HCT116 (cell line): ENCODE results near the gene LRFN4. TPM values are rescaled to one million over a fixed set of nuclear protein-coding genes. Genes with fewer than 3 reads are reported as not detected.

Experiments
- ATAC-seq: fragments of 200-7000 bp; cut with Tn5 transposase; 2 replicates; pipeline ENCODE4 v1.9.1; 2020; ENCODE audit warnings: mild to moderate bottlenecking, moderate library complexity
- BruUV-seq: library from RNA; stranded (reverse); fragments of 400-500 nt; replicated peaks from 2 replicates; lab custom pipeline; 2021; lab: Mats Ljungman, UMichigan
- CTCF ChIA-PET: fragments of 300-600 bp; sonication (Branson Sonifier 250); formaldehyde crosslinking; loops from one replicate; lab custom pipeline; 2021; ENCODE audit warnings: antibody characterized with exemption; lab: Charles Lee
- POLR2A ChIA-PET: fragments of 300-600, 350-600 bp; sonication (Branson Sonifier 250); formaldehyde crosslinking; loops from one replicate; lab custom pipeline; 2021; ENCODE audit warnings: antibody characterized with exemption; lab: Charles Lee
- RAD21 ChIA-PET, 2 experiments: fragments of 300-600 bp; sonication (Branson Sonifier 250); formaldehyde crosslinking; loops; one replicate each; lab custom pipeline; 2023; ENCODE audit warnings: low total read pairs in 2 of 2; ENCODE audit not compliant: uncharacterized antibody in 2 of 2, unreplicated experiment in 2 of 2, low non-redundant PET in 1 of 2; lab: Charles Lee
- DNase-seq: peaks from one replicate; pipeline ENCODE4 v3.0.0-alpha.2; 2010; ENCODE audit warnings: low read depth, low spot score
- H2AFZ ChIP-seq: fragments of 200-600 bp; shearing (Covaris generic), sonication (generic); 2 replicates; pipeline ENCODE4 v1.6.1; 2017; ENCODE audit warnings: low read depth, mixed run types, mixed read lengths, antibody characterized with exemption, low read length; ENCODE audit not compliant: poor library complexity, severe bottlenecking
- H3K27ac ChIP-seq: 2 replicates; pipeline ENCODE4 v1.5.1; 2012; ENCODE audit warnings: low read depth, low read length
- H3K27me3 ChIP-seq: fragments of 200-600 bp; sonication (generic); 2 replicates; pipeline ENCODE4 v1.6.1; 2016; ENCODE audit warnings: mixed run types, low read length, mixed read lengths; ENCODE audit not compliant: insufficient read depth
- H3K36me3 ChIP-seq, 2 experiments: fragments of 200-500 bp in 1 of 2; fragments of 200-600 bp in 1 of 2; sonication (Bioruptor generic) in 1 of 2; sonication (generic) in 1 of 2; 2 replicates each; pipeline versions ENCODE4 v1.5.1 to v1.6.1; 2014 to 2016; ENCODE audit warnings: low read length in 2 of 2, inconsistent platforms in 1 of 2, mixed read lengths in 1 of 2, mixed run types in 1 of 2; ENCODE audit not compliant: insufficient read depth in 2 of 2, control insufficient read depth in 1 of 2
- H3K4me1 ChIP-seq, 2 experiments: fragments of 200-600 bp in 1 of 2; sonication (generic) in 1 of 2; 2 replicates each; pipeline versions ENCODE4 v1.5.1 to v1.6.1; 2012 to 2017; ENCODE audit warnings: low read length in 2 of 2, inconsistent platforms in 1 of 2, mild to moderate bottlenecking in 1 of 2, mixed read lengths in 1 of 2, mixed run types in 1 of 2, moderate library complexity in 1 of 2; ENCODE audit not compliant: insufficient read depth in 2 of 2, control insufficient read depth in 1 of 2
- H3K4me2 ChIP-seq: fragments of 200-600 bp; sonication (generic); 2 replicates; pipeline ENCODE4 v1.6.1; 2017; ENCODE audit warnings: mixed run types, low read length, mixed read lengths
- H3K4me3 ChIP-seq, 2 experiments: fragments of 200-600 bp in 1 of 2; sonication (generic) in 1 of 2; replicated peaks in 1 of 2; 2 replicates each; pipeline ENCODE4 v1.5.1; 2011 to 2016; ENCODE audit warnings: low read length in 2 of 2, control low read depth in 1 of 2, low read depth in 1 of 2, mild to moderate bottlenecking in 1 of 2, mixed read lengths in 1 of 2, mixed run types in 1 of 2
- H3K79me2 ChIP-seq: fragments of 200-600 bp; sonication (generic); 2 replicates; pipeline ENCODE4 v1.6.1; 2017; ENCODE audit warnings: mild to moderate bottlenecking, mixed run types, low read length, moderate library complexity, mixed read lengths; ENCODE audit not compliant: insufficient read depth
- H3K9ac ChIP-seq: fragments of 200-600 bp; sonication (generic); 2 replicates; pipeline ENCODE4 v1.6.1; 2016; ENCODE audit warnings: low read length, mixed read lengths
- H3K9me2 ChIP-seq: fragments of 200-600 bp; sonication (generic), shearing (Covaris generic); 2 replicates; pipeline ENCODE4 v1.6.1; 2017; ENCODE audit warnings: mixed run types, mild to moderate bottlenecking, moderate library complexity; ENCODE audit not compliant: insufficient read depth
- H3K9me3 ChIP-seq, 2 experiments: fragments of 200-500 bp in 1 of 2; fragments of 200-600 bp in 1 of 2; sonication (Bioruptor generic) in 1 of 2; sonication (generic) in 1 of 2; 2 replicates each; pipeline ENCODE4 v1.6.1; 2014 to 2017; ENCODE audit warnings: low read length in 2 of 2, mixed read lengths in 2 of 2, inconsistent platforms in 1 of 2, low read depth in 1 of 2, mild to moderate bottlenecking in 1 of 2, mixed run types in 1 of 2, moderate library complexity in 1 of 2; ENCODE audit not compliant: control insufficient read depth in 1 of 2, insufficient read depth in 1 of 2
- H4K20me1 ChIP-seq: fragments of 200-600 bp; sonication (generic), shearing (Covaris generic); 2 replicates; pipeline ENCODE4 v1.6.1; 2017; ENCODE audit warnings: mixed run types, mild to moderate bottlenecking, moderate library complexity; ENCODE audit not compliant: insufficient read depth
- ATF3 ChIP-seq: IDR thresholded peaks from 2 replicates; pipeline ENCODE4 v1.6.1; 2012
- CBX3 ChIP-seq: IDR thresholded peaks from 2 replicates; pipeline ENCODE4 v1.6.1; 2012; ENCODE audit warnings: low read depth
- CEBPB ChIP-seq: IDR thresholded peaks from 2 replicates; pipeline ENCODE4 v1.6.1; 2012; ENCODE audit warnings: low read depth
- EGR1 ChIP-seq: IDR thresholded peaks from 2 replicates; pipeline ENCODE4 v1.6.1; 2012; ENCODE audit warnings: low read depth
- ELF1 ChIP-seq: IDR thresholded peaks from 2 replicates; pipeline ENCODE4 v1.6.1; 2012; ENCODE audit warnings: low read depth, borderline replicate concordance
- EZH2 ChIP-seq: fragments of 200-600 bp; sonication (generic); IDR thresholded peaks from 2 replicates; pipeline ENCODE4 v1.6.1; 2017; ENCODE audit warnings: antibody characterized with exemption, mixed run types
- EZH2phosphoT487 ChIP-seq: fragments of 200-600 bp; IDR thresholded peaks from 2 replicates; pipeline ENCODE4 v1.6.1; 2018; ENCODE audit warnings: antibody characterized with exemption, borderline replicate concordance
- FOSL1 ChIP-seq: IDR thresholded peaks from 2 replicates; pipeline ENCODE4 v1.6.1; 2012; ENCODE audit warnings: low read depth
- MAX ChIP-seq: IDR thresholded peaks from 2 replicates; pipeline ENCODE4 v1.6.1; 2012
- POLR2A ChIP-seq: IDR thresholded peaks from 2 replicates; pipeline ENCODE4 v1.7.0; 2011; ENCODE audit warnings: borderline replicate concordance; ENCODE audit not compliant: insufficient read depth, insufficient read length; ENCODE audit errors: extremely low read depth
- SIN3A ChIP-seq: IDR thresholded peaks from 2 replicates; pipeline ENCODE4 v1.6.1; 2012; ENCODE audit warnings: low read depth
- SP1 ChIP-seq: IDR thresholded peaks from 2 replicates; pipeline ENCODE4 v1.6.1; 2012; ENCODE audit warnings: low read depth
- TCF7L2 ChIP-seq: IDR thresholded peaks from 2 replicates; pipeline ENCODE4 v1.7.0; 2011; ENCODE audit warnings: borderline replicate concordance, inconsistent platforms; ENCODE audit not compliant: insufficient read depth, insufficient read length; ENCODE audit errors: extremely low read depth
- ZFX ChIP-seq: fragments of 450-650 bp; IDR thresholded peaks from 2 replicates; pipeline ENCODE4 v1.6.1; 2017
- intact Hi-C: fragments of 100-400 bp; cut with micrococcal nuclease; formaldehyde crosslinking; loops from 2 replicates; pipeline ENCODE4 v1.10.0; 2022
- total RNA-seq: library from RNA; stranded (reverse); gene quantifications from one replicate; pipeline ENCODE4 v1.2.1, GENCODE V29; 2021; ENCODE audit not compliant: unreplicated experiment

The LRFN4 gene
- total RNA-seq, 1 experiment from 2014 or later = 55.4 TPM

GRCh38 chr11:66889960-66890359, 33.1 kb downstream of the LRFN4 start:
- RAD21 ChIA-PET = no interaction called here

More at GRCh38 chr11:66889960-66890359, 33.1 kb downstream of the LRFN4 start:
- TF ChIP-seq CEBPB (no peak), POLR2A (no peak), SP1 (no peak), CBX3 (no peak), TCF7L2 (no peak), EGR1 (no peak), EZH2 (no peak), EZH2phosphoT487 (no peak), ZFX (no peak), MAX (no peak), ATF3 (no peak), SIN3A (no peak), ELF1 (no peak), FOSL1 (no peak)
- no peaks in the 10 kb centered on the region for H3K9me3 ChIP-seq
- no peak overlapping the region for H3K4me2 ChIP-seq
- H3K9ac ChIP-seq = no peak overlapping the region
- no peak for ATAC-seq
- ChIA-PET CTCF (no interaction called here), POLR2A (no interaction called here)
- H3K36me3 ChIP-seq = no peaks in the 10 kb centered on the region
- H3K79me2 ChIP-seq = no peaks in the 10 kb centered on the region
- no peak overlapping the region for H3K27ac ChIP-seq
- H2AFZ ChIP-seq = no peak overlapping the region
- H3K27me3 ChIP-seq = no peaks in the 10 kb centered on the region
- H3K9me2 ChIP-seq = no peaks in the 10 kb centered on the region
- DNase-seq = no peak
- intact Hi-C loops = loop anchor here (5.0 to 10.0 kb wide), 2 partner anchors 65 to 82 kb away; partner anchors contain the start of gene PC
- H3K4me1 ChIP-seq = peaks cover 60 to 83% of the 10 kb centered on the region in 2 experiments
- H3K4me3 ChIP-seq = no peak overlapping the region
- BruUV-seq = no TSS peak
- no peaks in the 10 kb centered on the region for H4K20me1 ChIP-seq
